Activated naive CD4-positive, alpha-beta T cell treated with anti-CD3 and anti-CD28 coated beads, Interleukin-2, amount 50 U/mL, for 24 hours (primary cell): ENCODE data around the gene KRTAP5-2.
"Not testable (repeated sequence)": the region's sequence is repeated elsewhere in the genome, so short reads cannot be mapped to it uniquely, and the experiment has no call there.

Experiments
- H3K27ac Mint-ChIP-seq: one replicate; pipeline ENCODE4 v1.8.0; 2021; ENCODE audit warnings: mild to moderate bottlenecking, mixed read lengths
- H3K27me3 Mint-ChIP-seq: one replicate; pipeline ENCODE4 v1.8.0; 2021; ENCODE audit warnings: mixed read lengths
- H3K36me3 Mint-ChIP-seq: one replicate; pipeline ENCODE4 v1.8.0; 2021; ENCODE audit warnings: mixed read lengths
- H3K4me1 Mint-ChIP-seq: one replicate; pipeline ENCODE4 v1.8.0; 2021; ENCODE audit warnings: mixed read lengths
- H3K4me3 Mint-ChIP-seq: one replicate; pipeline ENCODE4 v1.8.0; 2021; ENCODE audit warnings: mild to moderate bottlenecking, mixed read lengths
- H3K9me3 Mint-ChIP-seq: one replicate; pipeline ENCODE4 v1.8.0; 2021; ENCODE audit warnings: mixed read lengths

Gene KRTAP5-2

GRCh38 chr11:1632053-1632714 lies 34.1 kb upstream of the KRTAP5-2 start:
- H3K4me3 Mint-ChIP-seq: no peak overlapping the region
- no peak overlapping the region for H3K27ac Mint-ChIP-seq
- H3K27me3 Mint-ChIP-seq: peaks cover 23% of the 10 kb centered on the region
- peaks cover 9% of the 10 kb centered on the region for H3K4me1 Mint-ChIP-seq
- H3K9me3 Mint-ChIP-seq: no peaks in the 10 kb centered on the region
- H3K36me3 Mint-ChIP-seq: no peaks in the 10 kb centered on the region

- no peak overlapping the region for H3K27ac Mint-ChIP-seq
- peaks cover 23% of the 10 kb centered on the region for H3K27me3 Mint-ChIP-seq
- no peak overlapping the region for H3K4me3 Mint-ChIP-seq
- H3K36me3 Mint-ChIP-seq: no peaks in the 10 kb centered on the region
- H3K9me3 Mint-ChIP-seq: no peaks in the 10 kb centered on the region
- H3K4me1 Mint-ChIP-seq: peaks cover 9% of the 10 kb centered on the region
These were observed 33.0 kb upstream of the KRTAP5-2 start for GRCh38 chr11:1631066-1631568.

GRCh38 chr11:1630271-1630670 lies 32.2 kb upstream of the KRTAP5-2 start:
- peaks cover 9% of the 10 kb centered on the region for H3K4me1 Mint-ChIP-seq
- peaks cover 23% of the 10 kb centered on the region for H3K27me3 Mint-ChIP-seq

GRCh38 chr11:1629326-1630185 lies 31.5 kb upstream of the KRTAP5-2 start, which contains the start of gene KRTAP5-5:
Gene KRTAP5-5, plus strand, starts transcription at chr11:1629775. Its CDS starts 66 bp downstream, at chr11:1629841.
- H3K36me3 Mint-ChIP-seq: no peaks in the 10 kb centered on the region
- H3K4me1 Mint-ChIP-seq: peaks cover 9% of the 10 kb centered on the region
- peaks cover 21% of the 10 kb centered on the region for H3K27me3 Mint-ChIP-seq
- H3K4me3 Mint-ChIP-seq: no peak within 1 kb of the TSS
- no peak within 1 kb of the TSS for H3K27ac Mint-ChIP-seq
- no peaks in the 10 kb centered on the region for H3K9me3 Mint-ChIP-seq

More at GRCh38 chr11:1630271-1630670, 32.2 kb upstream of the KRTAP5-2 start:
- no peak overlapping the region for H3K4me3 Mint-ChIP-seq
- H3K36me3 Mint-ChIP-seq: no peaks in the 10 kb centered on the region
- no peaks in the 10 kb centered on the region for H3K9me3 Mint-ChIP-seq
- no peak overlapping the region for H3K27ac Mint-ChIP-seq

GRCh38 chr11:1628506-1629325 lies 30.6 kb upstream of the KRTAP5-2 start:
- H3K4me1 Mint-ChIP-seq: peaks cover 9% of the 10 kb centered on the region

GRCh38 chr11:1625541-1625940 lies 27.4 kb upstream of the KRTAP5-2 start:
- Mint-ChIP-seq H3K9me3 (no peaks in the 10 kb centered on the region), H3K4me1 (peaks cover 6% of the 10 kb centered on the region), H3K27ac (no peak overlapping the region), H3K4me3 (no peak overlapping the region), H3K36me3 (no peaks in the 10 kb centered on the region), H3K27me3 (peaks cover 6% of the 10 kb centered on the region)

More at GRCh38 chr11:1628506-1629325, 30.6 kb upstream of the KRTAP5-2 start:
- H3K27me3 Mint-ChIP-seq: peaks cover 21% of the 10 kb centered on the region
- no peak overlapping the region for H3K4me3 Mint-ChIP-seq
- H3K36me3 Mint-ChIP-seq: no peaks in the 10 kb centered on the region
- H3K9me3 Mint-ChIP-seq: no peaks in the 10 kb centered on the region
- H3K27ac Mint-ChIP-seq: no peak overlapping the region

GRCh38 chr11:1624621-1625020 lies 26.5 kb upstream of the KRTAP5-2 start:
- Mint-ChIP-seq H3K4me1 (peaks cover 5% of the 10 kb centered on the region), H3K27me3 (peaks cover 4% of the 10 kb centered on the region), H3K4me3 (no peak overlapping the region), H3K27ac (no peak overlapping the region), H3K9me3 (no peaks in the 10 kb centered on the region), H3K36me3 (no peaks in the 10 kb centered on the region)

- Mint-ChIP-seq H3K36me3 (no peaks in the 10 kb centered on the region), H3K27ac (no peak overlapping the region), H3K4me3 (no peak overlapping the region), H3K9me3 (no peaks in the 10 kb centered on the region), H3K27me3 (peaks cover under 1% of the 10 kb centered on the region), H3K4me1 (peaks cover 4% of the 10 kb centered on the region)
These were observed 25.6 kb upstream of the KRTAP5-2 start for GRCh38 chr11:1623716-1624115.

GRCh38 chr11:1622086-1622485 lies 24.0 kb upstream of the KRTAP5-2 start, which contains the start of gene KRTAP5-4:
Gene KRTAP5-4, minus strand, starts transcription at chr11:1622138. Its CDS starts 45 bp downstream, at chr11:1622093.
- Mint-ChIP-seq H3K4me1 (peaks cover 3% of the 10 kb centered on the region), H3K27ac (no peak within 1 kb of the TSS), H3K4me3 (no peak within 1 kb of the TSS), H3K27me3 (no peaks in the 10 kb centered on the region), H3K36me3 (no peaks in the 10 kb centered on the region), H3K9me3 (no peaks in the 10 kb centered on the region)

GRCh38 chr11:1619449-1619848 lies 21.4 kb upstream of the KRTAP5-2 start:
- H3K27me3 Mint-ChIP-seq: peaks cover 9% of the 10 kb centered on the region
- no peaks in the 10 kb centered on the region for H3K9me3 Mint-ChIP-seq
- no peaks in the 10 kb centered on the region for H3K36me3 Mint-ChIP-seq
- no peak overlapping the region for H3K4me3 Mint-ChIP-seq
- H3K4me1 Mint-ChIP-seq: peaks cover 3% of the 10 kb centered on the region
- H3K27ac Mint-ChIP-seq: no peak overlapping the region

- Mint-ChIP-seq H3K36me3 (no peaks in the 10 kb centered on the region), H3K9me3 (no peaks in the 10 kb centered on the region), H3K4me3 (no peak overlapping the region), H3K4me1 (peaks cover 3% of the 10 kb centered on the region), H3K27me3 (peaks cover 9% of the 10 kb centered on the region), H3K27ac (no peak overlapping the region)
These were observed 20.1 kb upstream of the KRTAP5-2 start for GRCh38 chr11:1618231-1618630.

GRCh38 chr11:1608363-1608762 lies 10.3 kb upstream of the KRTAP5-2 start, which contains the start of gene KRTAP5-3:
Gene KRTAP5-3, minus strand, starts transcription at chr11:1608463. Its CDS starts 78 bp downstream, at chr11:1608385.
- peaks cover 6% of the 10 kb centered on the region for H3K27me3 Mint-ChIP-seq
- H3K36me3 Mint-ChIP-seq: no peaks in the 10 kb centered on the region
- H3K9me3 Mint-ChIP-seq: no peaks in the 10 kb centered on the region
- H3K4me1 Mint-ChIP-seq: no peaks in the 10 kb centered on the region
- H3K4me3 Mint-ChIP-seq: no peak within 1 kb of the TSS
- no peak within 1 kb of the TSS for H3K27ac Mint-ChIP-seq

GRCh38 chr11:1607901-1608300 lies 9.8 kb upstream of the KRTAP5-2 start:
- H3K4me3 Mint-ChIP-seq, H3K36me3 Mint-ChIP-seq, H3K4me1 Mint-ChIP-seq, H3K27ac Mint-ChIP-seq, H3K9me3 Mint-ChIP-seq, H3K27me3 Mint-ChIP-seq: not testable (repeated sequence)

GRCh38 chr11:1607156-1607845 lies 9.2 kb upstream of the KRTAP5-2 start:
- H3K9me3 Mint-ChIP-seq, H3K4me1 Mint-ChIP-seq, H3K36me3 Mint-ChIP-seq, H3K27ac Mint-ChIP-seq, H3K4me3 Mint-ChIP-seq, H3K27me3 Mint-ChIP-seq: not testable (repeated sequence)

- not testable (repeated sequence) for H3K27me3 Mint-ChIP-seq
These were observed 7.8 kb upstream of the KRTAP5-2 start for GRCh38 chr11:1605923-1606322.

More at GRCh38 chr11:1605923-1606322, 7.8 kb upstream of the KRTAP5-2 start:
- H3K9me3 Mint-ChIP-seq, H3K36me3 Mint-ChIP-seq, H3K4me3 Mint-ChIP-seq, H3K4me1 Mint-ChIP-seq, H3K27ac Mint-ChIP-seq: not testable (repeated sequence)
